Duodenal mucosa (tissue), 2 donors: Measurements from ENCODE around the gene DPEP3.
"Not testable (repeated sequence)": the region's sequence is repeated elsewhere in the genome, so short reads cannot be mapped to it uniquely, and the experiment has no call there.

Source experiments
- H3K27ac ChIP-seq: one replicate; pipeline ENCODE4 v1.7.0; 2013; ENCODE audit warnings: low read depth, low read length
- H3K27me3 ChIP-seq, 2 donors: one replicate each; pipeline ENCODE4 v1.7.0; 2013; ENCODE audit warnings: low read length in 2 of 2, control low read depth in 1 of 2; ENCODE audit not compliant: insufficient read depth in 2 of 2, control insufficient read depth in 1 of 2
- H3K36me3 ChIP-seq, 2 donors: one replicate each; pipeline ENCODE4 v1.7.0; 2013; ENCODE audit warnings: low read length in 2 of 2, control low read depth in 1 of 2; ENCODE audit not compliant: insufficient read depth in 2 of 2, control insufficient read depth in 1 of 2
- H3K4me1 ChIP-seq, 2 donors: one replicate each; pipeline ENCODE4 v1.7.0; 2013; ENCODE audit warnings: low read length in 2 of 2, control low read depth in 1 of 2; ENCODE audit not compliant: insufficient read depth in 2 of 2, control insufficient read depth in 1 of 2
- H3K4me3 ChIP-seq, 2 donors: one replicate each; pipeline ENCODE4 v1.7.0; 2013; ENCODE audit warnings: low read length in 2 of 2, low read depth in 1 of 2
- H3K9ac ChIP-seq, 2 donors: one replicate each; pipeline ENCODE4 v1.7.0; 2013; ENCODE audit warnings: low read length in 2 of 2, low read depth in 1 of 2
- H3K9me3 ChIP-seq, 2 donors: one replicate each; pipeline ENCODE4 v1.7.0; 2013; ENCODE audit warnings: low read length in 2 of 2, control low read depth in 1 of 2; ENCODE audit not compliant: control insufficient read depth in 1 of 2

The DPEP3 gene

GRCh38 chr16:67994040-67994408 lies 13.7 kb upstream of the DPEP3 start:
- H3K9ac ChIP-seq: peak overlapping the region; percentile 43 to 68
- peak overlapping the region; percentile 65 to 71 for H3K4me3 ChIP-seq
- H3K36me3 ChIP-seq, H3K27me3 ChIP-seq, H3K27ac ChIP-seq, H3K9me3 ChIP-seq: not testable (repeated sequence)
- peaks cover 6 to 15% of the 10 kb centered on the region in 2 donors for H3K4me1 ChIP-seq

GRCh38 chr16:67993207-67994039 lies 13.1 kb upstream of the DPEP3 start:
- Histone ChIP-seq H3K4me3 (peak overlapping the region; percentile 65 to 71), H3K36me3 (peaks cover 0 to 2% of the 10 kb centered on the region in 2 donors), H3K27me3 (no peaks in the 10 kb centered on the region), H3K27ac (peak overlapping the region; percentile 50), H3K9ac (peak overlapping the region; percentile 43 to 68), H3K4me1 (peaks cover 6 to 15% of the 10 kb centered on the region in 2 donors), H3K9me3 (no peaks in the 10 kb centered on the region)

GRCh38 chr16:67992661-67993206 lies 12.4 kb upstream of the DPEP3 start:
- H3K27ac ChIP-seq: no peak overlapping the region
- H3K9me3 ChIP-seq: no peaks in the 10 kb centered on the region
- peaks cover 0 to 2% of the 10 kb centered on the region in 2 donors for H3K36me3 ChIP-seq
- H3K4me1 ChIP-seq: peaks cover 6 to 15% of the 10 kb centered on the region in 2 donors
- H3K27me3 ChIP-seq: no peaks in the 10 kb centered on the region
- peak overlapping the region in 1 of 2 donors; percentile 27 for H3K9ac ChIP-seq
- H3K4me3 ChIP-seq: peak overlapping the region; percentile 65 to 71

- peaks cover 0 to 2% of the 10 kb centered on the region in 2 donors for H3K36me3 ChIP-seq
- no peak overlapping the region for H3K4me3 ChIP-seq
- H3K9me3 ChIP-seq: no peaks in the 10 kb centered on the region
- no peaks in the 10 kb centered on the region for H3K27me3 ChIP-seq
- H3K4me1 ChIP-seq: peaks cover 6 to 15% of the 10 kb centered on the region in 2 donors
- H3K9ac ChIP-seq: no peak overlapping the region
- no peak overlapping the region for H3K27ac ChIP-seq
These were observed 9.7 kb upstream of the DPEP3 start for GRCh38 chr16:67990018-67990386.

GRCh38 chr16:67989322-67990017 lies 9.2 kb upstream of the DPEP3 start:
- Histone ChIP-seq H3K36me3 (peaks cover 0 to 2% of the 10 kb centered on the region in 2 donors), H3K4me3 (no peak overlapping the region), H3K9me3 (no peaks in the 10 kb centered on the region), H3K27me3 (no peaks in the 10 kb centered on the region), H3K27ac (no peak overlapping the region), H3K9ac (no peak overlapping the region), H3K4me1 (peaks cover 6 to 15% of the 10 kb centered on the region in 2 donors)

GRCh38 chr16:67988675-67989074 lies 8.4 kb upstream of the DPEP3 start:
- H3K4me1 ChIP-seq: peaks cover 4 to 11% of the 10 kb centered on the region in 2 donors
- no peak overlapping the region for H3K9ac ChIP-seq
- no peaks in the 10 kb centered on the region for H3K27me3 ChIP-seq
- H3K4me3 ChIP-seq: no peak overlapping the region
- no peak overlapping the region for H3K27ac ChIP-seq
- H3K9me3 ChIP-seq: no peaks in the 10 kb centered on the region
- peaks cover 0 to 2% of the 10 kb centered on the region in 2 donors for H3K36me3 ChIP-seq

GRCh38 chr16:67987460-67988160 lies 7.3 kb upstream of the DPEP3 start:
- peaks cover 0 to 5% of the 10 kb centered on the region in 2 donors for H3K4me1 ChIP-seq
- H3K4me3 ChIP-seq: no peak overlapping the region
- H3K27ac ChIP-seq: no peak overlapping the region
- H3K36me3 ChIP-seq: peaks cover 0 to 2% of the 10 kb centered on the region in 2 donors
- no peaks in the 10 kb centered on the region for H3K27me3 ChIP-seq
- H3K9me3 ChIP-seq: no peaks in the 10 kb centered on the region
- H3K9ac ChIP-seq: no peak overlapping the region

GRCh38 chr16:67986949-67987348 lies 6.7 kb upstream of the DPEP3 start:
- H3K9me3 ChIP-seq: no peaks in the 10 kb centered on the region
- peaks cover 0 to 2% of the 10 kb centered on the region in 2 donors for H3K36me3 ChIP-seq
- no peaks in the 10 kb centered on the region for H3K27me3 ChIP-seq
- H3K9ac ChIP-seq: no peak overlapping the region
- peaks cover 0 to 4% of the 10 kb centered on the region in 2 donors for H3K4me1 ChIP-seq
- H3K27ac ChIP-seq: no peak overlapping the region
- no peak overlapping the region for H3K4me3 ChIP-seq

- no peak overlapping the region for H3K4me3 ChIP-seq
- H3K4me1 ChIP-seq: peaks cover 0 to 4% of the 10 kb centered on the region in 2 donors
- H3K9me3 ChIP-seq: no peaks in the 10 kb centered on the region
- H3K27ac ChIP-seq: no peak overlapping the region
- no peaks in the 10 kb centered on the region for H3K36me3 ChIP-seq
- no peaks in the 10 kb centered on the region for H3K27me3 ChIP-seq
- no peak overlapping the region for H3K9ac ChIP-seq
These were observed 1.9 kb upstream of the DPEP3 start for GRCh38 chr16:67982011-67982696.
